Neuronal stem cell (in vitro differentiated cells): ENCODE data around the gene SIGLEC9.
"Not testable (repeated sequence)": the region's sequence is repeated elsewhere in the genome, so short reads cannot be mapped to it uniquely, and the experiment has no call there.

Experiments used
- DNase-seq: peaks from one replicate; pipeline ENCODE4 v3.0.0-alpha.2; 2013; ENCODE audit warnings: low spot score
- H2AFZ ChIP-seq: one replicate; pipeline ENCODE4 v1.6.1; 2013; ENCODE audit warnings: mild to moderate bottlenecking, low read length, inconsistent platforms
- H2AK5ac ChIP-seq: 2 replicates; pipeline ENCODE4 v1.6.1; 2013; ENCODE audit warnings: low read depth, mild to moderate bottlenecking, inconsistent platforms, low read length, moderate library complexity, mixed read lengths
- H2BK120ac ChIP-seq: 2 replicates; pipeline ENCODE4 v1.6.1; 2013; ENCODE audit warnings: low read depth, mild to moderate bottlenecking, inconsistent platforms, low read length, moderate library complexity, mixed read lengths
- H2BK12ac ChIP-seq: one replicate; pipeline ENCODE4 v1.6.1; 2013; ENCODE audit warnings: low read length, inconsistent platforms
- H2BK15ac ChIP-seq: 2 replicates; pipeline ENCODE4 v1.6.1; 2013; ENCODE audit warnings: mild to moderate bottlenecking, low read length, inconsistent platforms, mixed read lengths
- H2BK5ac ChIP-seq: one replicate; pipeline ENCODE4 v1.6.1; 2013; ENCODE audit warnings: inconsistent platforms, mild to moderate bottlenecking, low read length, moderate library complexity
- H3K14ac ChIP-seq: one replicate; pipeline ENCODE4 v1.6.1; 2013; ENCODE audit warnings: low read length, inconsistent platforms
- H3K18ac ChIP-seq: 2 replicates; pipeline ENCODE4 v1.6.1; 2013; ENCODE audit warnings: low read length, inconsistent platforms
- H3K23ac ChIP-seq: 2 replicates; pipeline ENCODE4 v1.6.1; 2013; ENCODE audit warnings: low read depth, mild to moderate bottlenecking, mixed read lengths, low read length, inconsistent platforms; ENCODE audit not compliant: poor library complexity
- H3K27ac ChIP-seq: replicated peaks from 3 replicates; pipeline ENCODE4 v1.5.1; 2013; ENCODE audit warnings: low read length, inconsistent platforms
- H3K27me3 ChIP-seq, 3 experiments: 2 replicates each; pipeline ENCODE4 v1.6.1; 2013; ENCODE audit warnings: low read length in 3 of 3, mild to moderate bottlenecking in 2 of 3, inconsistent platforms in 1 of 3, low read depth in 1 of 3, mixed read lengths in 1 of 3, moderate library complexity in 1 of 3; ENCODE audit not compliant: control insufficient read depth in 3 of 3, insufficient read depth in 3 of 3
- H3K36me3 ChIP-seq, 2 donors: replicated peaks in 1 of 2; 2 replicates each; pipeline ENCODE4 v1.6.1; 2013; ENCODE audit warnings: low read length in 2 of 2; ENCODE audit not compliant: control insufficient read depth in 2 of 2, insufficient read depth in 2 of 2
- H3K4ac ChIP-seq: 2 replicates; pipeline ENCODE4 v1.6.1; 2013; ENCODE audit warnings: inconsistent platforms, mild to moderate bottlenecking, low read length, moderate library complexity
- H3K4me1 ChIP-seq, 2 donors: 1 replicate in 1 of 2; 2 replicates in 1 of 2; pipeline ENCODE4 v1.6.1; 2013; ENCODE audit warnings: low read length in 2 of 2, low read depth in 1 of 2; ENCODE audit not compliant: control insufficient read depth in 2 of 2, insufficient read depth in 1 of 2
- H3K4me2 ChIP-seq: one replicate; pipeline ENCODE4 v1.6.1; 2013; ENCODE audit warnings: mild to moderate bottlenecking, low read length, inconsistent platforms; ENCODE audit not compliant: insufficient read depth, poor library complexity, severe bottlenecking
- H3K4me3 ChIP-seq, 2 donors: 2 replicates each; pipeline ENCODE4 v1.5.1; 2013; ENCODE audit warnings: low read length in 2 of 2, mild to moderate bottlenecking in 2 of 2, inconsistent platforms in 1 of 2, moderate library complexity in 1 of 2
- H3K79me1 ChIP-seq: one replicate; pipeline ENCODE4 v1.6.1; 2013; ENCODE audit warnings: low read depth, mild to moderate bottlenecking, inconsistent platforms, low read length, moderate library complexity
- H3K9ac ChIP-seq: one replicate; pipeline ENCODE4 v1.6.1; 2013; ENCODE audit warnings: mild to moderate bottlenecking, low read depth, low read length, inconsistent platforms; ENCODE audit not compliant: poor library complexity
- H3K9me3 ChIP-seq, 2 donors: replicated peaks in 1 of 2; 2 replicates each; pipeline versions ENCODE3 to v1.6.1; 2013; ENCODE audit warnings: low read length in 2 of 2, mild to moderate bottlenecking in 2 of 2, inconsistent platforms in 1 of 2, low read depth in 1 of 2, mixed read lengths in 1 of 2, moderate library complexity in 1 of 2; ENCODE audit not compliant: control insufficient read depth in 2 of 2, insufficient read depth in 1 of 2
- H4K8ac ChIP-seq: one replicate; pipeline ENCODE4 v1.6.1; 2013; ENCODE audit warnings: low read depth, mild to moderate bottlenecking, inconsistent platforms, low read length, moderate library complexity
- H4K91ac ChIP-seq: one replicate; pipeline ENCODE4 v1.6.1; 2013; ENCODE audit warnings: low read length, low read depth, mild to moderate bottlenecking, inconsistent platforms; ENCODE audit not compliant: poor library complexity
- WGBS, 2 donors: extraction: QIAGEN DNeasy Blood & Tissue Kit; methylation state at CpG; one replicate each; pipeline ENCODE4 v1.1.7; 2013; ENCODE audit warnings: missing lambda C conversion rate in 2 of 2, mixed read lengths in 1 of 2; ENCODE audit not compliant: insufficient read length in 2 of 2, insufficient replicate concordance in 1 of 2; ENCODE audit errors: extremely low coverage in 2 of 2; 5-methylcytosine and 5-hydroxymethylcytosine counted together

Gene SIGLEC9

GRCh38 chr19:51140441-51140840 lies 15.7 kb downstream of the SIGLEC9 start:
- Histone ChIP-seq H3K4me3 (no peak overlapping the region), H3K9me3 (no peaks in the 10 kb centered on the region), H2AK5ac (no peak overlapping the region), H3K27me3 (peaks cover 0 to 30% (median 0%) of the 10 kb centered on the region in 3 experiments), H4K8ac (no peak overlapping the region), H3K4me1 (no peaks in the 10 kb centered on the region), H3K4me2 (no peak overlapping the region), H3K18ac (no peak overlapping the region), H3K23ac (no peak overlapping the region), H4K91ac (no peak overlapping the region), H3K9ac (no peak overlapping the region), H3K4ac (no peak overlapping the region), H3K79me1 (no peaks in the 10 kb centered on the region), H2AFZ (no peak overlapping the region), H3K36me3 (no peaks in the 10 kb centered on the region), H3K27ac (no peak overlapping the region), H2BK12ac (no peak overlapping the region), H2BK15ac (no peak overlapping the region), H2BK5ac (no peak overlapping the region), H2BK120ac (no peak overlapping the region), H3K14ac (no peak overlapping the region)
- no peak for DNase-seq
- no CpG with 5 or more reads among the region's 6 CpGs for WGBS, 2 donors

GRCh38 chr19:51141181-51141580 lies 16.5 kb downstream of the SIGLEC9 start:
- Histone ChIP-seq H4K91ac (no peak overlapping the region), H3K18ac (peak overlapping the region; percentile 62), H2BK120ac (no peak overlapping the region), H3K23ac (no peak overlapping the region), H3K79me1 (no peaks in the 10 kb centered on the region), H3K9ac (no peak overlapping the region), H3K4me3 (no peak overlapping the region), H2AK5ac (no peak overlapping the region), H3K14ac (no peak overlapping the region), H3K4ac (no peak overlapping the region), H2AFZ (no peak overlapping the region), H3K4me2 (no peak overlapping the region), H3K36me3 (no peaks in the 10 kb centered on the region), H3K27me3 (peaks cover 0 to 30% (median 0%) of the 10 kb centered on the region in 3 experiments), H3K27ac (no peak overlapping the region), H3K9me3 (no peaks in the 10 kb centered on the region), H3K4me1 (no peaks in the 10 kb centered on the region), H2BK12ac (no peak overlapping the region), H2BK5ac (no peak overlapping the region), H2BK15ac (no peak overlapping the region), H4K8ac (no peak overlapping the region)
- DNase-seq: no peak
- WGBS, 2 donors: no CpG with 5 or more reads among the region's 6 CpGs

- Histone ChIP-seq H2BK12ac (no peak within 1 kb of the TSS), H3K4me3 (no peak within 1 kb of the TSS), H3K9ac (no peak within 1 kb of the TSS), H4K91ac (no peak within 1 kb of the TSS), H3K27ac (no peak within 1 kb of the TSS), H3K4me1 (no peaks in the 10 kb centered on the region), H2BK120ac (no peak within 1 kb of the TSS), H3K27me3 (peaks cover 0 to 30% (median 0%) of the 10 kb centered on the region in 3 experiments), H3K9me3 (no peaks in the 10 kb centered on the region), H4K8ac (no peak within 1 kb of the TSS), H3K23ac (no peak within 1 kb of the TSS), H2BK5ac (no peak within 1 kb of the TSS), H3K4me2 (no peak within 1 kb of the TSS), H3K79me1 (no peaks in the 10 kb centered on the region), H3K4ac (no peak within 1 kb of the TSS), H2AK5ac (peak within 1 kb of the TSS; percentile 66), H3K36me3 (no peaks in the 10 kb centered on the region), H2AFZ (no peak within 1 kb of the TSS), H3K14ac (peak within 1 kb of the TSS; percentile 6), H2BK15ac (no peak within 1 kb of the TSS), H3K18ac (peak within 1 kb of the TSS; percentile 62)
- no peak for DNase-seq
- WGBS, 2 donors: no CpG with 5 or more reads among the region's 14 CpGs
Measured at GRCh38 chr19:51142119-51142518, 17.4 kb downstream of the SIGLEC9 start, which contains the start of gene SIGLEC7. Gene SIGLEC7 (plus strand): TSS chr19:51142301. CDS start chr19:51142370, 69 bp downstream.

GRCh38 chr19:51142809-51143475 lies 18.2 kb downstream of the SIGLEC9 start:
- H3K4me2 ChIP-seq, H2BK5ac ChIP-seq, H3K36me3 ChIP-seq, DNase-seq, H3K14ac ChIP-seq, H4K91ac ChIP-seq, H3K18ac ChIP-seq, H2AFZ ChIP-seq, H3K4me1 ChIP-seq, H4K8ac ChIP-seq, H2BK15ac ChIP-seq, H2AK5ac ChIP-seq, H3K4ac ChIP-seq, H3K79me1 ChIP-seq, H3K9me3 ChIP-seq, H2BK12ac ChIP-seq, H3K27ac ChIP-seq, H2BK120ac ChIP-seq, H3K9ac ChIP-seq, H3K23ac ChIP-seq, H3K4me3 ChIP-seq: not testable (repeated sequence)
- peaks cover 0 to 27% (median 0%) of the 10 kb centered on the region in 3 experiments for H3K27me3 ChIP-seq
- WGBS, 2 donors: no CpG with 5 or more reads among the region's 15 CpGs
